ENCODE results near the gene CCL5.

CCL5 gene

GRCh38 chr17:35847006-35847405, 33.2 kb downstream of the CCL5 start:
- no peaks in the 10 kb centered on the region for H3K27me3 ChIP-seq (replicated peaks; ENCODE audit: control insufficient read depth, insufficient read depth, low read length, poor library complexity, severe bottlenecking)
- no peak for DNase-seq
- H3K9me3 ChIP-seq (ENCODE audit: control insufficient read depth, low read length) = no peaks in the 10 kb centered on the region
- no peak overlapping the region for H3K27ac ChIP-seq (ENCODE audit: insufficient read depth, low read length, poor library complexity, severe bottlenecking)
- H3K4me3 ChIP-seq (ENCODE audit: insufficient read depth, low read depth, low read length, poor library complexity, severe bottlenecking) = no peak overlapping the region
- no peaks in the 10 kb centered on the region for H3K4me1 ChIP-seq (ENCODE audit: control insufficient read depth, insufficient read depth, low read length, poor library complexity, severe bottlenecking)
- peaks cover 54% of the 10 kb centered on the region for H3K36me3 ChIP-seq (ENCODE audit: control insufficient read depth, insufficient read depth, low read length)

- peaks cover 62% of the 10 kb centered on the region for H3K36me3 ChIP-seq (ENCODE audit: control insufficient read depth, insufficient read depth, low read length)
- DNase-seq = no peak
- no peaks in the 10 kb centered on the region for H3K9me3 ChIP-seq (ENCODE audit: control insufficient read depth, low read length)
- H3K27me3 ChIP-seq (replicated peaks; ENCODE audit: control insufficient read depth, insufficient read depth, low read length, poor library complexity, severe bottlenecking) = no peaks in the 10 kb centered on the region
- no peaks in the 10 kb centered on the region for H3K4me1 ChIP-seq (ENCODE audit: control insufficient read depth, insufficient read depth, low read length, poor library complexity, severe bottlenecking)
- no peak overlapping the region for H3K27ac ChIP-seq (ENCODE audit: insufficient read depth, low read length, poor library complexity, severe bottlenecking)
- H3K4me3 ChIP-seq (ENCODE audit: insufficient read depth, low read depth, low read length, poor library complexity, severe bottlenecking) = no peak overlapping the region
Measured at GRCh38 chr17:35846055-35846809, 33.9 kb downstream of the CCL5 start.

GRCh38 chr17:35844547-35844946, 35.6 kb downstream of the CCL5 start:
- no peak overlapping the region for H3K4me3 ChIP-seq (ENCODE audit: insufficient read depth, low read depth, low read length, poor library complexity, severe bottlenecking)
- no peaks in the 10 kb centered on the region for H3K4me1 ChIP-seq (ENCODE audit: control insufficient read depth, insufficient read depth, low read length, poor library complexity, severe bottlenecking)
- no peaks in the 10 kb centered on the region for H3K9me3 ChIP-seq (ENCODE audit: control insufficient read depth, low read length)
- no peaks in the 10 kb centered on the region for H3K27me3 ChIP-seq (replicated peaks; ENCODE audit: control insufficient read depth, insufficient read depth, low read length, poor library complexity, severe bottlenecking)
- no peak for DNase-seq
- H3K36me3 ChIP-seq (ENCODE audit: control insufficient read depth, insufficient read depth, low read length) = peaks cover 74% of the 10 kb centered on the region
- no peak overlapping the region for H3K27ac ChIP-seq (ENCODE audit: insufficient read depth, low read length, poor library complexity, severe bottlenecking)

- DNase-seq = no peak
- H3K4me1 ChIP-seq (ENCODE audit: control insufficient read depth, insufficient read depth, low read length, poor library complexity, severe bottlenecking) = no peaks in the 10 kb centered on the region
- H3K4me3 ChIP-seq (ENCODE audit: insufficient read depth, low read depth, low read length, poor library complexity, severe bottlenecking) = no peak overlapping the region
- no peaks in the 10 kb centered on the region for H3K27me3 ChIP-seq (replicated peaks; ENCODE audit: control insufficient read depth, insufficient read depth, low read length, poor library complexity, severe bottlenecking)
- H3K9me3 ChIP-seq (ENCODE audit: control insufficient read depth, low read length) = no peaks in the 10 kb centered on the region
- no peak overlapping the region for H3K27ac ChIP-seq (ENCODE audit: insufficient read depth, low read length, poor library complexity, severe bottlenecking)
- H3K36me3 ChIP-seq (ENCODE audit: control insufficient read depth, insufficient read depth, low read length) = peaks cover 74% of the 10 kb centered on the region
Measured at GRCh38 chr17:35843698-35844097, 36.5 kb downstream of the CCL5 start.

- Histone ChIP-seq H3K4me1 (ENCODE audit: control insufficient read depth, insufficient read depth, low read length, poor library complexity, severe bottlenecking) (no peaks in the 10 kb centered on the region), H3K9me3 (ENCODE audit: control insufficient read depth, low read length) (no peaks in the 10 kb centered on the region), H3K27ac (ENCODE audit: insufficient read depth, low read length, poor library complexity, severe bottlenecking) (no peak overlapping the region), H3K36me3 (ENCODE audit: control insufficient read depth, insufficient read depth, low read length) (peaks cover 77% of the 10 kb centered on the region), H3K27me3 (replicated peaks; ENCODE audit: control insufficient read depth, insufficient read depth, low read length, poor library complexity, severe bottlenecking) (no peaks in the 10 kb centered on the region), H3K4me3 (ENCODE audit: insufficient read depth, low read depth, low read length, poor library complexity, severe bottlenecking) (no peak overlapping the region)
- no peak for DNase-seq
Measured at GRCh38 chr17:35842239-35842638, 37.9 kb downstream of the CCL5 start.

GRCh38 chr17:35841505-35841904, 38.7 kb downstream of the CCL5 start:
- peaks cover 79% of the 10 kb centered on the region for H3K36me3 ChIP-seq (ENCODE audit: control insufficient read depth, insufficient read depth, low read length)
- no peaks in the 10 kb centered on the region for H3K9me3 ChIP-seq (ENCODE audit: control insufficient read depth, low read length)
- no peak overlapping the region for H3K4me3 ChIP-seq (ENCODE audit: insufficient read depth, low read depth, low read length, poor library complexity, severe bottlenecking)
- no peaks in the 10 kb centered on the region for H3K4me1 ChIP-seq (ENCODE audit: control insufficient read depth, insufficient read depth, low read length, poor library complexity, severe bottlenecking)
- no peak for DNase-seq
- H3K27ac ChIP-seq (ENCODE audit: insufficient read depth, low read length, poor library complexity, severe bottlenecking) = no peak overlapping the region
- no peaks in the 10 kb centered on the region for H3K27me3 ChIP-seq (replicated peaks; ENCODE audit: control insufficient read depth, insufficient read depth, low read length, poor library complexity, severe bottlenecking)

GRCh38 chr17:35841101-35841500, 39.1 kb downstream of the CCL5 start:
- Histone ChIP-seq H3K4me1 (ENCODE audit: control insufficient read depth, insufficient read depth, low read length, poor library complexity, severe bottlenecking) (no peaks in the 10 kb centered on the region), H3K4me3 (ENCODE audit: insufficient read depth, low read depth, low read length, poor library complexity, severe bottlenecking) (no peak overlapping the region), H3K36me3 (ENCODE audit: control insufficient read depth, insufficient read depth, low read length) (peaks cover 80% of the 10 kb centered on the region), H3K27ac (ENCODE audit: insufficient read depth, low read length, poor library complexity, severe bottlenecking) (no peak overlapping the region), H3K9me3 (ENCODE audit: control insufficient read depth, low read length) (no peaks in the 10 kb centered on the region), H3K27me3 (replicated peaks; ENCODE audit: control insufficient read depth, insufficient read depth, low read length, poor library complexity, severe bottlenecking) (no peaks in the 10 kb centered on the region)
- no peak for DNase-seq

- Histone ChIP-seq H3K36me3 (ENCODE audit: control insufficient read depth, insufficient read depth, low read length) (peaks cover 53% of the 10 kb centered on the region), H3K9me3 (ENCODE audit: control insufficient read depth, low read length) (no peaks in the 10 kb centered on the region), H3K27ac (ENCODE audit: insufficient read depth, low read length, poor library complexity, severe bottlenecking) (no peak overlapping the region), H3K27me3 (replicated peaks; ENCODE audit: control insufficient read depth, insufficient read depth, low read length, poor library complexity, severe bottlenecking) (no peaks in the 10 kb centered on the region), H3K4me3 (ENCODE audit: insufficient read depth, low read depth, low read length, poor library complexity, severe bottlenecking) (no peak overlapping the region), H3K4me1 (ENCODE audit: control insufficient read depth, insufficient read depth, low read length, poor library complexity, severe bottlenecking) (no peaks in the 10 kb centered on the region)
- DNase-seq = no peak
Measured at GRCh38 chr17:35825206-35825605, 55.0 kb downstream of the CCL5 start.
